Measurements from ENCODE around the gene HEATR5B. TPM values are rescaled to one million over a fixed set of nuclear protein-coding genes. Genes with fewer than 3 reads are reported as not detected.

HEATR5B gene
- polyA plus RNA-seq, 1 of the 3 experiments (the other 2 are of a cell fraction): 10.8 TPM

DNA sequence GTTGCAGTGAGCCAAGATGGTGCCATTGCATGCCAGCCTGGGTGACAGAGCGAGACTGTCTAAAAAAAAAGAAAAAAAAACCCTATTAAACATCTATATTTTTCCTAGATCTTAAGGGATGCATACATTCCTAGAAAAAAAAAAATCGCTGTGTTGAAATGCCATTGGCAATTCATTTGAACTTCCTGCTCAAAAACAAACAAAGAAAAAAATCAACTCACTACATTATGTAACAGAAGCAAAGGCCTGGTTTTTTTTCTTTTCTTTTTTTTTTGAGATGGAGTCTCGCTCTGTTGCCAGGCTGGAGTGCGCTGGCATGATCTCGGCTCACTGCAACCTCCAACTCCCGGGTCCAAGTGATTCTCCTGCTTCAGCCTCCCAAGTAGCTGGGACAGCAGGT, 96.2 kb downstream of the HEATR5B start (continued):
- TF ChIP-seq, protein P1, sequence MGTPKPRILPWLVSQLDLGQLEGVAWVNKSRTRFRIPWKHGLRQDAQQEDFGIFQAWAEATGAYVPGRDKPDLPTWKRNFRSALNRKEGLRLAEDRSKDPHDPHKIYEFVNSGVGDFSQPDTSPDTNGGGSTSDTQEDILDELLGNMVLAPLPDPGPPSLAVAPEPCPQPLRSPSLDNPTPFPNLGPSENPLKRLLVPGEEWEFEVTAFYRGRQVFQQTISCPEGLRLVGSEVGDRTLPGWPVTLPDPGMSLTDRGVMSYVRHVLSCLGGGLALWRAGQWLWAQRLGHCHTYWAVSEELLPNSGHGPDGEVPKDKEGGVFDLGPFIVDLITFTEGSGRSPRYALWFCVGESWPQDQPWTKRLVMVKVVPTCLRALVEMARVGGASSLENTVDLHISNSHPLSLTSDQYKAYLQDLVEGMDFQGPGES (IDR thresholded peaks at IDR 0.05; ENCODE audit: low read depth, low read length): no peak
- no peak for TF ChIP-seq NFIC (IDR thresholded peaks at IDR 0.05; ENCODE audit: borderline replicate concordance)
- no peak for TF ChIP-seq RFX5 (IDR thresholded peaks at IDR 0.05; ENCODE audit: low read length)
- no peak for TF ChIP-seq RAD21 (IDR thresholded peaks at IDR 0.05; ENCODE audit: low read length)
- no peak for TF ChIP-seq RCOR1 (IDR thresholded peaks at IDR 0.05; ENCODE audit: low read length)
- TF ChIP-seq TCF12 (IDR thresholded peaks at IDR 0.05): no peak
- TF ChIP-seq, protein P2, sequence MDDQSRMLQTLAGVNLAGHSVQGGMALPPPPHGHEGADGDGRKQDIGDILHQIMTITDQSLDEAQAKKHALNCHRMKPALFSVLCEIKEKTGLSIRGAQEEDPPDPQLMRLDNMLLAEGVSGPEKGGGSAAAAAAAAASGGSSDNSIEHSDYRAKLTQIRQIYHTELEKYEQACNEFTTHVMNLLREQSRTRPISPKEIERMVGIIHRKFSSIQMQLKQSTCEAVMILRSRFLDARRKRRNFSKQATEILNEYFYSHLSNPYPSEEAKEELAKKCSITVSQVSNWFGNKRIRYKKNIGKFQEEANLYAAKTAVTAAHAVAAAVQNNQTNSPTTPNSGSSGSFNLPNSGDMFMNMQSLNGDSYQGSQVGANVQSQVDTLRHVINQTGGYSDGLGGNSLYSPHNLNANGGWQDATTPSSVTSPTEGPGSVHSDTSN (IDR thresholded peaks at IDR 0.05): no peak
- TF ChIP-seq TEAD4 (IDR thresholded peaks at IDR 0.05; ENCODE audit: borderline replicate concordance, insufficient read depth): no peak

DNA sequence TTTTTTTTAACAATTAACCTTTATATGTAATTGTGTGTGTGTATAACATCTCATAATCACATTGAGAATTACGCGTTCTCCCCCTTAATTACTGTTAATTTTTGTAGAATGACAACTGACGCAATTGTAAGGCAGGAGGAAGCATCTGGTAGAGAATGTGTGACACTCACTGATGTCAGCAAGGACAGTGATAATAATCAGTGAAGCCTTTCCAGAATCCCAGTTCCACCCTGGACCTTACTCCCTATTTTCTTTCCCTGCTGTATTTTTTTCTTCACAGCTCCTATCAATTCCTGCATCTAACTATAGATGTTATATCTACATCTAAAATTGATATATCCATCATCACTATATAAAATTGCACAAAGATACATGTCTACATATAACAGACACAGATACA, 101.7 kb downstream of the HEATR5B start:
- no peaks in the 10 kb centered on the region for H3K27me3 ChIP-seq (ENCODE audit: insufficient read depth)
- H3K4me3 ChIP-seq (ENCODE audit: low read depth in 2 of 2, low read length in 1 of 2): no peak overlapping the region
- 76% methylated on average over 3 of the region's 3 CpGs for WGBS (ENCODE audit: low lambda C conversion rate)
- H3K9me3 ChIP-seq: no peaks in the 10 kb centered on the region
- POLR2A ChIA-PET: no interaction called here
- no peaks in the 10 kb centered on the region for H4K20me1 ChIP-seq (ENCODE audit: insufficient read depth)
- DNase-seq: peak; percentile 47
- H2AFZ ChIP-seq (ENCODE audit: low read depth): no peak overlapping the region
- peaks cover 8 to 42% of the 10 kb centered on the region in 2 experiments for H3K36me3 ChIP-seq (replicated peaks in 1 of 2; ENCODE audit: control insufficient read depth in 1 of 2, insufficient read depth in 2 of 2, low read length in 1 of 2)
- H3K4me2 ChIP-seq: no peak overlapping the region
- no peak overlapping the region for H3K27ac ChIP-seq (ENCODE audit: low read depth in 2 of 2, low read length in 1 of 2)
- TF ChIP-seq, protein P1 (IDR thresholded peaks at IDR 0.05; ENCODE audit: low read depth, low read length): no peak
- TF ChIP-seq, protein P3, sequence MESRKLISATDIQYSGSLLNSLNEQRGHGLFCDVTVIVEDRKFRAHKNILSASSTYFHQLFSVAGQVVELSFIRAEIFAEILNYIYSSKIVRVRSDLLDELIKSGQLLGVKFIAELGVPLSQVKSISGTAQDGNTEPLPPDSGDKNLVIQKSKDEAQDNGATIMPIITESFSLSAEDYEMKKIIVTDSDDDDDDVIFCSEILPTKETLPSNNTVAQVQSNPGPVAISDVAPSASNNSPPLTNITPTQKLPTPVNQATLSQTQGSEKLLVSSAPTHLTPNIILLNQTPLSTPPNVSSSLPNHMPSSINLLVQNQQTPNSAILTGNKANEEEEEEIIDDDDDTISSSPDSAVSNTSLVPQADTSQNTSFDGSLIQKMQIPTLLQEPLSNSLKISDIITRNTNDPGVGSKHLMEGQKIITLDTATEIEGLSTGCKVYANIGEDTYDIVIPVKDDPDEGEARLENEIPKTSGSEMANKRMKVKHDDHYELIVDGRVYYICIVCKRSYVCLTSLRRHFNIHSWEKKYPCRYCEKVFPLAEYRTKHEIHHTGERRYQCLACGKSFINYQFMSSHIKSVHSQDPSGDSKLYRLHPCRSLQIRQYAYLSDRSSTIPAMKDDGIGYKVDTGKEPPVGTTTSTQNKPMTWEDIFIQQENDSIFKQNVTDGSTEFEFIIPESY (IDR thresholded peaks at IDR 0.05; ENCODE audit: borderline replicate concordance, low read depth): no peak
- TF ChIP-seq GATA2 (CRISPR knock-in tag; IDR thresholded peaks at IDR 0.05): peak; percentile 40; the same call in 1 of the 2 replicates
- no peaks in the 10 kb centered on the region for H3K9me2 ChIP-seq
- no peak overlapping the region for H3K9ac ChIP-seq
- CTCF ChIA-PET: interaction anchor here (0.8 to 1.5 kb wide), 4 partner anchors 10 to 185 kb away, joined by 3 to 5 read pairs (median 4); no protein-coding TSS in a partner anchor
- H3K4me1 ChIP-seq (ENCODE audit: control insufficient read depth in 1 of 2, insufficient read depth in 2 of 2, low read depth in 1 of 2, low read length in 1 of 2): no peaks in the 10 kb centered on the region
- H3K79me2 ChIP-seq (ENCODE audit: insufficient read depth): no peaks in the 10 kb centered on the region
- peaks cover 3% of the 10 kb centered on the region for H3F3A ChIP-seq (replicated peaks; ENCODE audit: insufficient read depth)

Measured in SK-N-SH (cell line).